Aorta (tissue), 5 donors: ENCODE data around the gene ETHE1. TPM values are rescaled to one million over a fixed set of nuclear protein-coding genes. Genes with fewer than 3 reads are reported as not detected.

Experiments used
- ATAC-seq: fragments of 200-7000 bp; cut with Tn5 transposase; one replicate; pipeline ENCODE4 v1.9.1; 2022; ENCODE audit warnings: moderate library complexity; ENCODE audit not compliant: low FRiP score
- DNase-seq, 2 donors: peaks; one replicate each; pipeline ENCODE4 v3.0.0-alpha.2; 2020
- H3K27ac ChIP-seq, 2 donors: one replicate each; pipeline ENCODE4 v1.5.1; 2013; ENCODE audit warnings: low read length in 2 of 2, mild to moderate bottlenecking in 2 of 2, moderate library complexity in 2 of 2, control low read depth in 1 of 2, inconsistent platforms in 1 of 2, low read depth in 1 of 2
- H3K27me3 ChIP-seq, 2 donors: one replicate each; pipeline ENCODE4 v1.6.1; 2013; ENCODE audit warnings: control low read depth in 1 of 2, low read length in 1 of 2, mild to moderate bottlenecking in 1 of 2, moderate library complexity in 1 of 2; ENCODE audit not compliant: insufficient read depth in 2 of 2, control insufficient read depth in 1 of 2
- H3K36me3 ChIP-seq, 2 donors: one replicate each; pipeline ENCODE4 v1.6.1; 2013; ENCODE audit warnings: control low read depth in 1 of 2, low read length in 1 of 2, mild to moderate bottlenecking in 1 of 2; ENCODE audit not compliant: insufficient read depth in 2 of 2, control insufficient read depth in 1 of 2
- H3K4me1 ChIP-seq, 2 donors: one replicate each; pipeline ENCODE4 v1.6.1; 2013; ENCODE audit warnings: low read length in 2 of 2, control low read depth in 1 of 2, mild to moderate bottlenecking in 1 of 2, moderate library complexity in 1 of 2; ENCODE audit not compliant: insufficient read depth in 2 of 2, control insufficient read depth in 1 of 2
- H3K4me3 ChIP-seq, 2 donors: one replicate each; pipeline ENCODE4 v1.5.1; 2013; ENCODE audit warnings: low read length in 2 of 2, control low read depth in 1 of 2, mild to moderate bottlenecking in 1 of 2
- H3K9me3 ChIP-seq: one replicate; pipeline ENCODE4 v1.6.1; 2013; ENCODE audit warnings: mild to moderate bottlenecking, low read length; ENCODE audit not compliant: control insufficient read depth
- WGBS, 2 donors: extraction: QIAGEN DNeasy Blood & Tissue Kit; methylation state at CpG; one replicate each; pipeline ENCODE4 v1.1.7; 2013; 5-methylcytosine and 5-hydroxymethylcytosine counted together
- intact Hi-C, 2 donors: fragments of 100-400 bp; cut with DNase I; formaldehyde crosslinking; loops; one replicate each; pipeline versions ENCODE4 v1.14.2 to v1.15.0; 2022
- polyA plus RNA-seq, 2 donors: library from polyadenylated mRNA; stranded (reverse); fragments of 200-250 nt; gene quantifications; one replicate each; pipeline ENCODE4 v1.2.3, GENCODE V29; 2013
- total RNA-seq, 2 donors: library from RNA; stranded (reverse); fragmentation: NEBNext Ultra II Directional; extraction: Animal tissue kit (Norgen Biotek cat#: 25700); gene quantifications; one replicate each; pipeline ENCODE4 v1.2.1, GENCODE V29; 2021
- donor health status: healthy with polysubstance abuse.
- donor health status: Bipolar disorder and iron deficiency.
- donor health status: DM: no; HTN: no; CAD: no.
- donor health status: DM: no; HTN: no; CAD: no.
- donor health status: DM: yes; HTN: yes; CAD: no.

ETHE1 gene
- total and polyA plus RNA-seq, 4 donors: 21.7 to 47.1 (median 37.5) TPM

GRCh38 chr19:43495082-43495481 is 31.9 kb downstream of the ETHE1 start:
- ATAC-seq (no peak), DNase-seq (no peak)
- Histone ChIP-seq H3K4me3 (no peak overlapping the region), H3K4me1 (no peaks in the 10 kb centered on the region), H3K27ac (no peak overlapping the region), H3K36me3 (peaks cover 0 to 2% of the 10 kb centered on the region in 2 donors), H3K27me3 (no peaks in the 10 kb centered on the region), H3K9me3 (no peaks in the 10 kb centered on the region)
- 74 to 77% methylated on average over 7 to 8 of the region's 8 CpGs for WGBS, 2 donors
- intact Hi-C loops: no loop called here

GRCh38 chr19:43490759-43491158 is 36.2 kb downstream of the ETHE1 start:
- ATAC-seq: no peak
- 92 to 97% methylated on average over 5 of the region's 5 CpGs for WGBS, 2 donors

GRCh38 chr19:43489979-43490599 is 36.9 kb downstream of the ETHE1 start:
- Histone ChIP-seq H3K36me3 (no peaks in the 10 kb centered on the region), H3K4me1 (no peaks in the 10 kb centered on the region), H3K9me3 (no peaks in the 10 kb centered on the region), H3K4me3 (no peak overlapping the region), H3K27ac (no peak overlapping the region), H3K27me3 (no peaks in the 10 kb centered on the region)
- WGBS, 2 donors: 95 to 97% methylated on average over 7 of the region's 7 CpGs
- no peak for DNase-seq
- intact Hi-C loops: no loop called here
- ATAC-seq: no peak

More at GRCh38 chr19:43490759-43491158, 36.2 kb downstream of the ETHE1 start:
- no peak overlapping the region for H3K4me3 ChIP-seq
- H3K9me3 ChIP-seq: no peaks in the 10 kb centered on the region
- no peaks in the 10 kb centered on the region for H3K27me3 ChIP-seq
- peaks cover 0 to 2% of the 10 kb centered on the region in 2 donors for H3K36me3 ChIP-seq
- intact Hi-C loops: no loop called here
- H3K27ac ChIP-seq: no peak overlapping the region
- H3K4me1 ChIP-seq: no peaks in the 10 kb centered on the region
- no peak for DNase-seq

- no peaks in the 10 kb centered on the region for H3K4me1 ChIP-seq
- H3K27me3 ChIP-seq: no peaks in the 10 kb centered on the region
- no peaks in the 10 kb centered on the region for H3K36me3 ChIP-seq
- WGBS, 2 donors: 62 to 65% methylated on average over 5 of the region's 5 CpGs
- no peak overlapping the region for H3K27ac ChIP-seq
- no peak overlapping the region for H3K4me3 ChIP-seq
- intact Hi-C loops: no loop called here
- DNase-seq (no peak), ATAC-seq (no peak)
- H3K9me3 ChIP-seq: no peaks in the 10 kb centered on the region
These were observed 37.7 kb downstream of the ETHE1 start for GRCh38 chr19:43489310-43489709.

GRCh38 chr19:43488179-43488578 is 38.8 kb downstream of the ETHE1 start:
- no peaks in the 10 kb centered on the region for H3K9me3 ChIP-seq
- intact Hi-C loops: no loop called here
- no peaks in the 10 kb centered on the region for H3K4me1 ChIP-seq
- H3K4me3 ChIP-seq: no peak overlapping the region
- ATAC-seq (no peak), DNase-seq (peak in 1 of 2 donors; percentile 23)
- no peaks in the 10 kb centered on the region for H3K27me3 ChIP-seq
- no peak overlapping the region for H3K27ac ChIP-seq
- whole genome bisulfite sequencing, 2 donors: 79 to 90% methylated on average over 8 of the region's 8 CpGs
- no peaks in the 10 kb centered on the region for H3K36me3 ChIP-seq

GRCh38 chr19:43486412-43486811 is 40.6 kb downstream of the ETHE1 start:
- Histone ChIP-seq H3K36me3 (no peaks in the 10 kb centered on the region), H3K4me3 (no peak overlapping the region), H3K27me3 (no peaks in the 10 kb centered on the region), H3K27ac (no peak overlapping the region), H3K9me3 (no peaks in the 10 kb centered on the region), H3K4me1 (no peaks in the 10 kb centered on the region)
- WGBS, 2 donors: 90 to 94% methylated on average over 7 of the region's 7 CpGs
- intact Hi-C loops: no loop called here
- DNase-seq (no peak), ATAC-seq (no peak)

GRCh38 chr19:43485951-43486350 is 41.0 kb downstream of the ETHE1 start:
- no peak for DNase-seq
- no peaks in the 10 kb centered on the region for H3K9me3 ChIP-seq
- no peaks in the 10 kb centered on the region for H3K36me3 ChIP-seq
- no peak overlapping the region for H3K4me3 ChIP-seq
- H3K27me3 ChIP-seq: no peaks in the 10 kb centered on the region
- no peak overlapping the region for H3K27ac ChIP-seq
- intact Hi-C loops: no loop called here
- 80 to 81% methylated on average over 6 of the region's 6 CpGs for WGBS, 2 donors
- no peak for ATAC-seq
- H3K4me1 ChIP-seq: no peaks in the 10 kb centered on the region

GRCh38 chr19:43483281-43483680 is 43.7 kb downstream of the ETHE1 start:
- ATAC-seq (no peak), DNase-seq (no peak)
- no peak overlapping the region for H3K4me3 ChIP-seq
- no peaks in the 10 kb centered on the region for H3K4me1 ChIP-seq
- no peaks in the 10 kb centered on the region for H3K27me3 ChIP-seq
- H3K9me3 ChIP-seq: no peaks in the 10 kb centered on the region
- intact Hi-C loops: no loop called here
- 94 to 96% methylated on average over 6 of the region's 6 CpGs for WGBS, 2 donors
- H3K36me3 ChIP-seq: no peaks in the 10 kb centered on the region
- no peak overlapping the region for H3K27ac ChIP-seq

GRCh38 chr19:43482193-43482592 is 44.8 kb downstream of the ETHE1 start:
- ATAC-seq (no peak), DNase-seq (no peak)
- intact Hi-C loops: no loop called here
- Histone ChIP-seq H3K9me3 (no peaks in the 10 kb centered on the region), H3K4me3 (no peak overlapping the region), H3K36me3 (no peaks in the 10 kb centered on the region), H3K27ac (no peak overlapping the region), H3K27me3 (no peaks in the 10 kb centered on the region), H3K4me1 (no peaks in the 10 kb centered on the region)
- WGBS, 2 donors: 81 to 89% methylated on average over 4 of the region's 4 CpGs
